ENCODE measurements around the gene UBAC2.

The UBAC2 gene

GRCh38 chr13:99421758-99422585 is 221.3 kb downstream of the UBAC2 start:
- no peak for DNase-seq

GRCh38 chr13:99422586-99423220 is 222.0 kb downstream of the UBAC2 start:
- DNase-seq: no peak

DNA sequence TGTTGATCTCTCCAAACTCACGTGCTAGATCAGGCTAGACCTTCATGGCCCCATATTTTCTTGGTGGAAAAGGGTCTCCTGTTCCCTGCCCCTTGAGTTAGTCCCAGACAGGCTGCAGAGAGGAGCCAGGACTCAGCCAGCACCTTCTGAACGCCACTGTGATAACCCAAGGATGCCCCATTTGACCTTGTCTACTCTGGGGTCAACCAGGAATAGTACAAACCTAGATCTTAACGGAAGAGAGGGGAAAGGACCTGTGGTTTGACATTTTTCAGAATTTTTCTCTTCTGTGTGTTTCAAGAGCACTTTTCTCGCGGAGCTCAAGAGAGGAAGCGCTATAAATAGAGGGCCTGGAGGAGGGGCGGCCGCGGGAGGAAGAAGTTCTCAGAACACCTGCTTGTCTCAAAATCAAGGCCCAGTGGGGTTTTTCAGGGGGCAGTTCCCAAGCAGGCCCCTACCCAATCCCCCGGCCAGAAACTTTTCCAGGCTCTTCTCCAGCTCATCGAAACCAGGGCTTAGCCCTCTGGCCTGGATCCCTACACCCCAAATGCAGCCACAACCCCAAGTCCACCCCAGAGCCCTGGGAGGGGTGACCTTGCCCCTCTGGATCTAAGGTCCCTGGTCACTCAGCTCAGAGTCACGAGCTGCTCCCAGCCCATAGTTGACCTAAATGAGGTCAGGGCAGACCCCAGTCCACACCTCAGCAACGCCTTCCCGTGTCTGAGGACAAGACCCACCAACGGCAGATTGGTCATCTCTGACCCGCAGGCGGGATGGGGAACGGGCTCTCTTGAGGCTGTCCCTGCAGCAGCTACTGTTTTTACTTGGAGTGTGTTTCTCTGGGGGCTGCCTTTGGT is 225.1 kb downstream of the UBAC2 start:
- no peak for DNase-seq

DNA sequence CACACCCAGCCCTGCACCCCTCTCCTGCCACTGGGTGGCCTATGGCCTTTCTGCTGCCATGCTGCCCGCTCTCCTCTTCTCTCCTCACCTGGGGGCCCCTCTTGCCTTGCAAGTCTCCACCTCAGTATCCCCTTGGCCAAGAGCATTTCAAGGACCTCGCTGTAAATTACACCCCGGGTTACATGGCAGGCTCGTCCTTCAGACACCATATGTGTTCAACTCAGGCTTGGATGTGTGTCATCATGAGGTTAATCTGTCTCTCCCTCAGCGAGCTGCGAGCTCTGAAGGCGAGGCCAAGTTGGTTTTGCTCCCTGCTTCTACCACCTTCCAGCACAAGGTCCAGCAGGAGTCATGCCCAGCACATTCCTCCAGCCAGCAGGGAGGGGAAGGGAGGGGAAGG is 225.8 kb downstream of the UBAC2 start:
- no peak for DNase-seq

- DNase-seq: no peak
These were observed 229.0 kb downstream of the UBAC2 start for GRCh38 chr13:99429670-99430069.

- no peak for DNase-seq
These were observed 231.4 kb downstream of the UBAC2 start for GRCh38 chr13:99431927-99432608.

DNA sequence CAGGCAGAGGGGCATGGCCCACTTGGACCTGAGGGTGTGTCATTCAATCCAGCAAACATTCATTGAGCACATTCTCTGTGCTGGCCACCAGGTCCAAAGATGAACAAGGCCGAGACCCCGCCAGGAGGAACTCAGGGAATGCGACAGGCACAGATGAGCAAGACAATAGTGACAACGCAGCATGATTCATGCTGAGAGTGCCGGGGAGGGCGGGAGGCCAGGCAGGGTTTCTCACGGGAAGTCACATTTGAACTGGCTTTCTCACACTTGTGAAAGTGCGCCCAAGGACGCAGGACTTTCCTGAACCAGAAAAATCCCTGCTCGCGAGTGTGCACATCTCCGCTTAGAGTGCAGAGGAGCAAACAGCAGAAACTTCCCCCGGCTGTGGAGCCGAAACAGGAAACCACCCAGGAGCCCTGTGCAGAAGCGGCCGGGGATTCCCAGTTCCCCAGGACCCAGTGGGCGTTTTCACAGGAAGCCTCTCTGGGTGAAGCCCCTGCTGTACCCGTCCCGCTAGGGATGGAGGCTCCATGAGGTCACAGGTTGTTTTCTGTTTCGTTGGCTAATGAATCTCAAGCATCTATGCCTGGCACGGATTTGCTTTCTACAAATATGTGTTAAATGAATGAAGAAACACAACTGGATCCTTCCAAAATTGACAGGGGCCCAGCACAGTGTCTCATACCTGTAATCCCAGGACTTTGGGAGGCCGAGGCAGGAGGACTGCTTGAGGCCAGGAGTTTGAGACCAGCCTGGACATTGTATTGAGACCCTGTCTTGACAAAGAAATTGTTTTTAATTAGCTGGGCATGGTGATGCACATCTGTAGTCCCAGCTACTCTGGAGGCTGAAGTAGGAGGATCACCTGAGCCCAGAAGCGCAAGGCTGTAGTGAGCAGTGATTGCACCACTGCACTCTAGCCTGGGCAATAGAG is 232.2 kb downstream of the UBAC2 start:
- no peak for DNase-seq

DNA sequence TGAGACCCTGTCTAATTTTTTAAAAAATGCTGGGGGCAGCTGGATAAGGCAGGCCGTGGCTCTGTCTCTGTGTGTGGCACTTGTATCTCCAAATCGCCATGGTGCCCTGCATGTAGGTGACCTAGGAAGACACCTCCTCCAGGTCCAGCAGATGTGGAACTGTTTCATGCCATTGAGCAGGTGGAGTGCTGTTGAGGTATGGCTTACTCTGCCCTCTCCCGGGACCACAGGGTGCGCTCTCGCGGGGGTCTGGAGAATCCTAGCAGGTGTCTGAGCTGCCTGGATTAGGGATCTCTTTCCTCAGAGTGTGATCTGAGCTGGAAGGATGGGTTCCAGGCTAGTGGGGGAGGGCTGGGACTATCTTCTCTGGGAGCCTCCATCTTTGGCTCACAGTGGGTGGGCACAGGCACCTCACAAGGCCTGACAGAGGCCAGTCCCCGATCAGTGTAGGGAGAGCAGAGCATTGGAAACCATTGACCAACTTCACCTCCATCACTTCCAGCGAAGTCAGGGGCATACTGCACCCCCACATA is 233.0 kb downstream of the UBAC2 start:
- DNase-seq: no peak

DNA sequence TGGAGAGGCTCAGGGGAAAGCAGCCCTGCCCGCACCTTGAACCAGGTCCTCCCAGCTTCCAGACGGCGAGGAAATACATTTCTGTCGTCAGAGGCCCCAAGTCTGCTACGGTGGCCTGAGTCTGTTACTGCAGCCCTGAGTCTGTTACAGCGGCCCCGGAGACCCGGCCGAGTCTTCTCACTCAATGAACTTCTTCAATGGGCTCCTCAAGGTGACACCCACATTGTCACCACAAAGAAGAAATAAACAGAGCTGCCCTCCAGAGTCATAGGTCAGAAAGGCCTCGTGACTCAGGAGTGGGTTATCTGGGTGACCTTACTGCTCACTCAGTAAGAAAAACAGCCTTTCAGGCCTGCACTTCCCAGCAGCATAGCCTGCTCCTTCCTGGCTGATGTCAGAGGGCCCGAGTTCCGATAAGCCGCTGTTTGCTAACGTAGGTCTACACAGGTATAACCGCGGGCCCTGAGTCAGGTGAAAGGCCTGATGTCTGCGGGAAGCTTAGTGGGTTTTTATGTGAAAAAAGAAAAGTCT is 233.7 kb downstream of the UBAC2 start:
- DNase-seq: no peak

GRCh38 chr13:99435116-99435515 is 234.5 kb downstream of the UBAC2 start:
- DNase-seq: no peak

DNA sequence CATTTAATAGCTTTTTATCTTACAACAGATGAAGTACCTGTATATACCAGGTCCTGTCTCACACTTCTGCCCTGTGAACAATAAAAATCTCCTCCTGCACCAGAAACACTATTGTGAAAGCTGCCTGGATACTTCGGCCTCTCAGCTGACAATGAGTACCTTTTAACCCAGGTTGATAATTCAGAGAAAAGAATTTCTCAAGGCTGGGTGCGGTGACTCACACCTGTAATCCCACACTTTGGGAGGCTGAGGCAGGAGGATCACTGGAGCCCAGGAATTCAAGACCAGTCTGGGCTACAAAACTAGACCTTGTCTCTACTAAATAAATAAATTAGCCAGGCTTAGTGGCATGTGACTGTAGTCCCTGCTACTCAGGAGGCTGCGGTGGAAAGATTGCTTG is 235.3 kb downstream of the UBAC2 start:
- DNase-seq: no peak

Data from DMS 273 treated with DMSO at 0.1 percent for 48 hours (cell line).